Ramos (cell line): ENCODE results near the gene TFAP2A.

Source experiments
- in situ Hi-C: fragments of 300-500 bp; cut with MboI; formaldehyde crosslinking; loops from one replicate; pipeline ENCODE4 v1.14.3; 2022; ENCODE audit warnings: low sequenced_read_pairs; ENCODE audit not compliant: unreplicated experiment

Gene TFAP2A

DNA sequence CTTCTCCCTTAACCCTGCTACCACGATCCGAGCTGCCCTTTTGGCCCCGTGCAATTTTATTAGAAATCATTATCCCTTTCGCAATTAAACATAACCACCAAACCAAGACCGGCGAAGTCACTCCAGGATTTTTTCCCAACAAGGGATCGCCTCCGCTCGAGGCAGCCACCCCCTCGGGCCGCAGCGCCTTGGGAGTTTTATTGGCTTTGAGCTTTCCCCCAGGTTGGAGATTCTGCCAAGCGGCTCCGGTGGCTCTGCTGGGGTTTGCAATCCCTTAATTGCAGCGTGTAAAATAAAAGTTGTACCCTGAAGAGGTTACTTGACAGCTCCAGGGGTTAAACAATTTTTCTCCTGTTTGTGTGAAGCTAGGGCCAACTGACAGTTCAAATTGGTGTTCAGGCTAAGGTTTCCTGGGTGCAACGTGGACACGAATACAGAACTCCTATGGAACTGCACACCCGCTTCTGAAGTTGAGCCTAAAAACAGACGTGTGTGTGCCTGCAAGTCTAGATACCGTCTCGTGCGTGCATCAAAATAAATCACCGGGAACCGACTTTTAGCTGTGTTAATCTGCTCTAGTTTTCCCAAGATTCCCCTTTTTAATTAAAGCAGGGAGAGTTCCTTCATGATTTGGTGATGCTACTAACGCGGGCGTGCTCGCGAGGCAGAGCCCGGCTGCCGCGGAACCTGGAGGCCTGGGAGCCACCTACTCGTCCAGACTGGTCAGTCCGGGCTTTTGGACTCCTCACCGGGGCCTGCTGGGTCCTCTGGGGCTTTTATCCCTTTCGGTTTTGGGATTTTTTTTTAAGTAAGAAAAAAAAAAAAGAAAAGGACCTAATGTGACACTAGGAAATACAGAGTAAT is 975 bp upstream of the TFAP2A start:
- in situ Hi-C loops = no loop called here

GRCh38 chr6:10413850-10414738 is 780 bp downstream of the TFAP2A start:
- in situ Hi-C loops = no loop called here

DNA sequence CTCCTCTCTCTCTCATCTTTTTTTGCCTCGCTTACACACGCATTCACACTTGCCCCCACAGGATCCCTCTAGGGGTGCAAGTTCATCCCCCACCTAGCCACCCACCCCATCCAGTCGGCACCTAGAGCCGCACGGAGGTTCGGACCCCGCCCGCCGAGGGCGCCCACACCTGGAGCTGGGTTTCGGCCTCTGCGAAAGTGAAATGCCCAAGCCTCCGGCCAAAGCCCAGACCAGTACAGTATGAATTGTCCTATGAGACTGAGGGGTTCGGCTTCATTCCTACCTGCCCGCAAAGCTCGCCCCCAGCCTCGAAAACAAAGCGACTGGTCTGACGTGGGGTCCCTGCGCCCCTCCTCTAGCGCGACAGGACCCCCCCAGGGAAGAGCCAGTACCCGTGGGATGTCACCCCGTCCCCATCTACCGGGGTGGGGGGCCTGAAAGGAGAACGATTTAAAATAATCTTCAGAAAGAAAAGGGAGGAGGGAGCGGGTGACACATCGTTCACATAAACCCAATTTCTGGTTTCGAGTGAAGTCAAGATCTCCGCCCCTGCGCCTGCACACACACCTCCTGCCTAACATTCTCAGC is 1.5 kb downstream of the TFAP2A start:
- in situ Hi-C loops = no loop called here

DNA sequence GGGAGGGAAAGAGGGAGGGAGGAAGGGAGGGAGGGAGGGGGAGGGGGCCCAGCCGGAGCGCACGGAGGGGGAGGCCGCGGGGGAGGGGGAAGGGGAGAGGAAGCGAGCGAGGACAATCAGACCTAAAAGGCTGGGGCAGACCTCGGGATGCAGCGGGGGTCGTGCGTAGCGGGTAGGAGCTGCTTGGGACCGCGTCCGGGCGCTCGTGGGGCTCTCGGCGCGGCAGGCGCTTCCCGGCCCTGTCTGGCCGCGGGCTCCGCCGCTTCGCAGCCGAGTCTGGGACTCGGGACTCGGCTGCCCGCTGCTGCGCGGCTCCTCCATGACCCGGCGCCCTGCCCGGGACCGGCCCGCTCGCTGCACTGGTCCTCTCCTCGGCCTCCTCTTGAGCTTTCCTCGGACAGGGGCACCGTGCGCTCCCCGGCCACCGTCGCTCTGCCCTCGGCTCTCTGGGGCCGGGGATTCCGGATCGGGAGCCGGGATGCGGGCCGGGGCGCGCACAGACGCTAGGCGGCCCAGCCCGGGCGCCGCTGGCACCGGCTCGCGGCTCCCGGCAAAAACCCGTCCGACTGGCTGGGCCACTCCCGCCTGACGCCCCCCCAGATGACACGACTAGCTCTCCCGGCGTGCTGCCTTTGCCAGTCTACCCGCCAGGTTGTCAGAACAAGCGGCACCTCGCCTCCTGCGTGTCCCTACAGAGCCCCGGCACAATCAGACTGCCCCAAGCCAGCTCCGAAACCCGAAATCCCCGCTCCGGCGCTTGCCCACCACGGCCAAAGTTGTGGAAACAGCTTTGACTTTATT is 2.2 kb downstream of the TFAP2A start:
- in situ Hi-C loops = no loop called here

- in situ Hi-C loops = no loop called here
Observed at GRCh38 chr6:10411971-10412460, 2.9 kb downstream of the TFAP2A start.

DNA sequence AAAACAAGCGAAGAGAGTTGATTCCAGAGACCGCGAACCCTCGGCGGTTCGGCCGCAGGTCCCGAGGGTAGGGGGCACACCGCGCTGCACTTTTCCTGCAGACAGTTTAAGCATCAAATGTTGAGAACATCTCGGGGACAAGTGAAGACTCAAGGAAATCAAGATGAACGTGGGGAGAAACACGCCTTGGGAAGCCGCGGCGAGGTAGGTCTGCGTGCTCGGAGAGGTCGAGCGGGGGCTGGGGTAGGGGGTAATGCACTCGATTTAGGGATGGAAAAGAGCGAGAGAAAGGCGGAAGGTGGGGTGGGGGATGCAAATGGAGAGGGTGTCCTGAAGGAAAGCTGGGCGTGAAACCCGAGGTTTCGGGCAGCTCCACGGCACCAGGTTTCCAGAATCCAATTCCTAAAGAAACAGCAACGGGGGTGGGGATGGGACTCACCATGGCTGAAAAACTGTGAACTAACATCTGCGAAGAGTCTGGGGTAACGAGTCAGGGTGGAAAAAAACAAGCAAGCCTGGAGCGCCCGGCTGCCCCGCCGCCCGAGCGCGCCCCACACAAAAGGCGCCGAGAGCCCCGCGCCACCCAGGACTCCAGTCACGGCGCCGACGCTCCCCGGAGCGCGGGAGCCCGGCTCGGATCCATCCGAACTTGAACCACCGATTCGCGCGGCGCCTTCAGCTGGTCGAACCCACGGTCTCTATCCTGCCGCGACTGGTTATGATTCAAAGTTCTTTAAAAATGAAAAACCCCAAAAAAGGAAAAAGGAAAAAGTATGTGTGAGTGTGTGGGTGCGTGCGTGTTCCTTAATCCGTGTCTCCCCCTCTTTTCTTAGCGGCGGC is 3.5 kb downstream of the TFAP2A start:
- in situ Hi-C loops = no loop called here

- in situ Hi-C loops = no loop called here
Observed at GRCh38 chr6:10410207-10411050, 4.4 kb downstream of the TFAP2A start.

- in situ Hi-C loops = no loop called here
Observed at GRCh38 chr6:10409731-10410206, 5.1 kb downstream of the TFAP2A start.

DNA sequence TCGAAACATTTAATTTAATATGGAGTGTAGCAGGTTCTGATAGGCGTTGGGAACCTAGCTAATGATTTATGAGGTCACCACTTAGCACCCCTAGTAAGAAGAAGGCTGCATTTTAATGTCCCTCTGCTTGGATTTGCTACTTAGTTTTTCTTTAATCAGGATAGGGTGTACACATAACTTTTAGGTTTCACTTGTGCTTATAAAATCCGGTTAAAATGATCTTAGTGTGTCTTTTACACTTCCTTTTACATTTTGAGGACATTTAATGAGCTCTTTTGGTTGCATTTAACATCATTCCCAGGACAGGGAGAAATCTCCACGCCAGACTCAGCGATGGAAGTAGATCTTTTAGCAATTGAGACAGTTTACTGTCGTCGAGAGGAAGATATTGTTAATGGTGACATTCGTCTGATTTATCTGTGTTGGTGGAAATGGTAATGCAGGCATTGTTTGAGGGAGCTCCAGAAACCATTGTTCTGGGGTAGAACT is 5.6 kb downstream of the TFAP2A start:
- in situ Hi-C loops = no loop called here

DNA sequence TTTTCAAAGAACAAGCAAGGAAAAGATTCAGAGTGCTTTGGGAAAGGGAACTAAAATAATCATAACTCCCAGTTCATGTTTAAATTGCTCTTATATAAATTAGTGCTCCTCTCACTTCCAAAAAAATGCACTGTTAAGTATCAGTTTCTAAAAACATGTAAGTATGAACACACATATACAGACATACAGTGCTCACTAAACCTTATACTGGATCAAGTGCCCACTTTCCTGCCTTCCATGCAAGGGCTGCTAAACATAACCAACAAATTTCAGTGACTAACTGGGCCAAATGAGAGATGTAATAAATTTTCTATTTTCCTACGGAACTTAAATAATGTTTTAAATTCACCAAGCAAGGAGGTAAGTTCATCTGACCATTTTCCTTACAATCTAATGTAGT is 6.4 kb downstream of the TFAP2A start:
- in situ Hi-C loops = no loop called here

- in situ Hi-C loops = no loop called here
Observed at GRCh38 chr6:10407674-10408054, 7.2 kb downstream of the TFAP2A start.

GRCh38 chr6:10407018-10407673 is 7.7 kb downstream of the TFAP2A start:
- in situ Hi-C loops = no loop called here

DNA sequence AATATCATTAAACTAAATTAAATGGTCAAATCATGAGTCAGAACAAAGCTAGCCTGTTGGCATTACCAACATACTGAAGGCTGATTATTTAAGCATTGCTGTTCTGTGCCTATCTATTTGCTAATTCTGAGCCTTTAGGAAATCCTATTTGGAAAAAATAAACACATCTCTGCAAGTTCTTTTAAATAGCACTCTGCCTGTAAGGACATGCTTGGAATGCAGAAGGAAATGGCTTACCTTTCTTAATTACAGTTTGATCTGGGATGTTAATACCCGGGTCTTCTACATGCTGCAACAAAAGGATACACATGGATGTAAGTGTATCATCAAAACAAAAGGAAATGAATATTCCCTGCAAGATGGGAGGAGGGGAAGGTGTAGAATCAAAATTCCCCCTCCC is 8.3 kb downstream of the TFAP2A start:
- in situ Hi-C loops = no loop called here

DNA sequence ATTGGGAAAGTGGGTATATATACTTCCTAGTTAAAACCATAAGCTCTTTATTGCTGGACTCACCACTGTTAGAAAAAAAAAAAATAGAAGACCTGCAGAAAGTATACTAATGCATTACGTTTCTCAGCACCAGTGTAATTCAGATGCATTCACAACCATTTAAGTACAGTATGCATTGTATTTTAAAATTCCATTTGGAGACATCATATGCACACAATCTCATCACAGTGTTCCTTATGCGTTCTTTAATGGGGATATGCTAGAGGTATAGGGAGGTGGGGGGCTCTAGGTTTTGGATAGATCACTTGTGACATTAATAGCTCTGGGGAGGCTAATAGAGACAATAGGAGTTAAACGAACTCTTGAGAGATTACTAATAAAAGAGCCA is 9.4 kb downstream of the TFAP2A start:
- in situ Hi-C loops = no loop called here

- in situ Hi-C loops = no loop called here
Observed at GRCh38 chr6:10404799-10405512, 9.9 kb downstream of the TFAP2A start.

GRCh38 chr6:10404107-10404798 is 10.6 kb downstream of the TFAP2A start:
- in situ Hi-C loops = no loop called here
